GM12878 (cell line): ENCODE results near the gene ADAMTS3.

Experiments
- EP300 ChIP-seq, 2 experiments: fragments of 150-350 bp in 1 of 2; IDR thresholded peaks; 2 replicates each; pipeline ENCODE4 v1.6.1; 2011 to 2012; ENCODE audit warnings: low read depth in 2 of 2, low read length in 2 of 2, borderline replicate concordance in 1 of 2, improper control_type of control experiment in 1 of 2, inconsistent platforms in 1 of 2; ENCODE audit not compliant: control insufficient read depth in 1 of 2
- ETV6 ChIP-seq, 2 experiments: fragments of 450-650 bp in 1 of 2; IDR thresholded peaks in 1 of 2; conservative IDR thresholded peaks in 1 of 2; 2 replicates each; pipeline ENCODE4 v1.6.1; 2014; ENCODE audit warnings: antibody characterized with exemption in 1 of 2, borderline replicate concordance in 1 of 2, low read depth in 1 of 2, mild to moderate bottlenecking in 1 of 2, moderate library complexity in 1 of 2
- EZH2 ChIP-seq: IDR thresholded peaks from 2 replicates; pipeline ENCODE4 v1.6.1; 2012; ENCODE audit warnings: low read depth, mild to moderate bottlenecking, control low read depth, inconsistent platforms, low read length, borderline replicate concordance; ENCODE audit not compliant: control insufficient read depth
- HDAC2 ChIP-seq: fragments of 200-600 bp; sonication (generic); IDR thresholded peaks from 2 replicates; pipeline ENCODE4 v1.6.1; 2017
- NFYA ChIP-seq: IDR thresholded peaks from 2 replicates; pipeline ENCODE4 v1.6.1; 2011; ENCODE audit warnings: low read depth, mild to moderate bottlenecking, low read length, improper control_type of control experiment, borderline replicate concordance
- NR2C2 ChIP-seq: IDR thresholded peaks from 2 replicates; pipeline ENCODE4 v1.6.1; 2011; ENCODE audit warnings: borderline replicate concordance, low read depth; ENCODE audit not compliant: control insufficient read depth, insufficient read length
- STAT1 ChIP-seq: fragments of 450-650 bp; conservative IDR thresholded peaks from 2 replicates; pipeline ENCODE4 v1.6.1; 2014; ENCODE audit warnings: antibody characterized with exemption, mild to moderate bottlenecking
- USF1 ChIP-seq: IDR thresholded peaks from 2 replicates; pipeline ENCODE4 v1.6.1; 2011; ENCODE audit warnings: borderline replicate concordance, low read depth, mild to moderate bottlenecking, moderate library complexity, mixed read lengths, low read length; ENCODE audit not compliant: insufficient read depth; ENCODE audit errors: extremely low read length
- YY1 ChIP-seq: IDR thresholded peaks from 2 replicates; pipeline ENCODE4 v1.6.1; 2011; ENCODE audit warnings: low read depth, mild to moderate bottlenecking, low read length
- TF ChIP-seq, protein P1 (sequence below): fragments of 450-650 bp; IDR thresholded peaks from 2 replicates; pipeline ENCODE4 v1.6.1; 2014; ENCODE audit warnings: mild to moderate bottlenecking
- TF ChIP-seq, protein P2 (sequence below), 3 experiments: IDR thresholded peaks in 2 of 3; conservative IDR thresholded peaks in 1 of 3; 2 replicates each; pipeline ENCODE4 v1.5.1; 2011; ENCODE audit warnings: low read depth in 3 of 3, low read length in 3 of 3, mild to moderate bottlenecking in 3 of 3, control low read depth in 2 of 3, moderate library complexity in 2 of 3, inconsistent platforms in 1 of 3, mixed read lengths in 1 of 3; ENCODE audit not compliant: control insufficient read depth in 2 of 3, insufficient read depth in 1 of 3; ENCODE audit errors: extremely low read depth in 1 of 3

DNA sequence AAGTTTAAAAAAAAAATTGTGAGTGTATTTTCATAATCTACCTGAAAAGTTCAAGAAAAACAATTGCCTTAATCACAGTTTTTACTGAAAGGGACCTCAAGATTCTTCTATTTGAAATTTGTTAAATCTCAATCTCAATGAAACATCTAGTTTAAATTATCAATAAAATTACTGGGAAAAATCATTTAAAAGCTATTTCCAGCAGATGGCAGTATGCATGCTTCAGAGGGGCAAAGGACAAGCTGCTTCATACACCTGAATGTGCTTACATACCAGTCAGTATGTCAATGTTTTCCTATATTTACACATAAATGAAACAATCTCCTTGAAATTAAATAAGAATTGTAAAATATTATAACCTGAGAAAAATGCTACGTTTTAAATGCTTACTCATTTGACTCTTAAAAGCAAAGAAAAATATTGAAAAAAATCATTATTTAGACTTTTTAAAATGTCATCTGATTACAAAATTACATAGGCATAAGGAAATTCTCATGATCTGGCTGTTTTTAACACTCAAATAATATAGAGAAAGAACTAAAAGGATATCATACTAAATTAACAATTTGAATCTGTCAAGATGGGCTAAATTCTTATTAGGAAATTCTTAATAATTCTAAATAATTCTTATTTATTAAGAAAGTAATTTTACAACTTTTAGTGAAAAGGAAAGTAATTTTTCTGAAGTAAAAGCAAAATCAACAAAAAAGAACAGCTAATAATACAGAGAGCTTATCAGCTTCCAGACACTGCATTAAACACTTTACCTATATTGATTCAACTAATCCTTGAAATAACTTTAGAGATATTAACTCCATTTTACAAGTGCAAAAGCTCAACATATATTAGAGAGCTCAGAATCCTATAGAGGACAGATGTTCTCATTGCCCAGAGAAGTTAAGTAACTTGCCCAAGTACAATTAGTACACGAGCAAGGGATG, 242.1 kb downstream of the ADAMTS3 start:
- TF ChIP-seq, protein P1, sequence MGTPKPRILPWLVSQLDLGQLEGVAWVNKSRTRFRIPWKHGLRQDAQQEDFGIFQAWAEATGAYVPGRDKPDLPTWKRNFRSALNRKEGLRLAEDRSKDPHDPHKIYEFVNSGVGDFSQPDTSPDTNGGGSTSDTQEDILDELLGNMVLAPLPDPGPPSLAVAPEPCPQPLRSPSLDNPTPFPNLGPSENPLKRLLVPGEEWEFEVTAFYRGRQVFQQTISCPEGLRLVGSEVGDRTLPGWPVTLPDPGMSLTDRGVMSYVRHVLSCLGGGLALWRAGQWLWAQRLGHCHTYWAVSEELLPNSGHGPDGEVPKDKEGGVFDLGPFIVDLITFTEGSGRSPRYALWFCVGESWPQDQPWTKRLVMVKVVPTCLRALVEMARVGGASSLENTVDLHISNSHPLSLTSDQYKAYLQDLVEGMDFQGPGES: no peak
- no peak for TF ChIP-seq EP300 (IDR thresholded peaks at IDR 0.05; ENCODE audit: borderline replicate concordance in 1 of 2, control insufficient read depth in 1 of 2, low read depth in 2 of 2, low read length in 2 of 2)
- TF ChIP-seq YY1: no peak
- TF ChIP-seq, protein P2, sequence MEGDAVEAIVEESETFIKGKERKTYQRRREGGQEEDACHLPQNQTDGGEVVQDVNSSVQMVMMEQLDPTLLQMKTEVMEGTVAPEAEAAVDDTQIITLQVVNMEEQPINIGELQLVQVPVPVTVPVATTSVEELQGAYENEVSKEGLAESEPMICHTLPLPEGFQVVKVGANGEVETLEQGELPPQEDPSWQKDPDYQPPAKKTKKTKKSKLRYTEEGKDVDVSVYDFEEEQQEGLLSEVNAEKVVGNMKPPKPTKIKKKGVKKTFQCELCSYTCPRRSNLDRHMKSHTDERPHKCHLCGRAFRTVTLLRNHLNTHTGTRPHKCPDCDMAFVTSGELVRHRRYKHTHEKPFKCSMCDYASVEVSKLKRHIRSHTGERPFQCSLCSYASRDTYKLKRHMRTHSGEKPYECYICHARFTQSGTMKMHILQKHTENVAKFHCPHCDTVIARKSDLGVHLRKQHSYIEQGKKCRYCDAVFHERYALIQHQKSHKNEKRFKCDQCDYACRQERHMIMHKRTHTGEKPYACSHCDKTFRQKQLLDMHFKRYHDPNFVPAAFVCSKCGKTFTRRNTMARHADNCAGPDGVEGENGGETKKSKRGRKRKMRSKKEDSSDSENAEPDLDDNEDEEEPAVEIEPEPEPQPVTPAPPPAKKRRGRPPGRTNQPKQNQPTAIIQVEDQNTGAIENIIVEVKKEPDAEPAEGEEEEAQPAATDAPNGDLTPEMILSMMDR (IDR thresholded peaks at IDR 0.05 in 2 of 3, conservative IDR thresholded peaks at IDR 0.05 in 1 of 3; ENCODE audit: control insufficient read depth in 2 of 3, extremely low read depth in 1 of 3, insufficient read depth in 1 of 3, low read depth in 3 of 3, low read length in 3 of 3): peak; percentile 31 to 43 (median 38); a peak in 4 of 6 replicates
- no peak for TF ChIP-seq EZH2
- TF ChIP-seq NFYA: no peak
- no peak for TF ChIP-seq STAT1
- no peak for TF ChIP-seq NR2C2
- no peak for TF ChIP-seq ETV6 (conservative IDR thresholded peaks at IDR 0.05 in 1 of 2, IDR thresholded peaks at IDR 0.05 in 1 of 2; ENCODE audit: borderline replicate concordance in 1 of 2, low read depth in 1 of 2)
- TF ChIP-seq USF1: no peak
- TF ChIP-seq HDAC2: no peak
